ENCODE data around the gene USP50. TPM values are rescaled to one million over a fixed set of nuclear protein-coding genes. Genes with fewer than 3 reads are reported as not detected.
"Not testable (repeated sequence)": the region's sequence is repeated elsewhere in the genome, so short reads cannot be mapped to it uniquely, and the experiment has no call there.

USP50 gene
- total RNA-seq, 1 experiment from 2014 or later = 0.26 TPM

DNA sequence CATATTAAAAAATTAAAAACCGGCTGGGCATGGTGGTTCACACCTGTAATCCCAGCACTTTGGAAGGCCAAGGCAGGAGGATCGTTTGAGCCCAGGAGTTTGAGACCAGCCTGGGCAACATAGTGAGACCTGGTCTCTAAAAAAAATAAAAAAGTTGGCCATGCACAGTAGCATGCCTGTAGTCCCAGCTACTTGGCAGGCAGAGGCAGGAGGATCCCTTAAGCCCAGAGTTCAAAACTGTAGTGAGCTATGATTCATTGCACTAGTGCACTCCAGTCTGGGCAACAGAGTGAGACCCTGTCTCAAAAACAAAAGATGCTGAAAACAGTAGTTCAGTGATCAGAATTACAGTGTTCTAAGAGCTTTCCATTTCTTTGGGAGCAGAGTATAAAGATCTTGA lies 40.8 kb downstream of the USP50 start:
- DNase-seq (ENCODE audit: low read depth) = not testable (repeated sequence)

DNA sequence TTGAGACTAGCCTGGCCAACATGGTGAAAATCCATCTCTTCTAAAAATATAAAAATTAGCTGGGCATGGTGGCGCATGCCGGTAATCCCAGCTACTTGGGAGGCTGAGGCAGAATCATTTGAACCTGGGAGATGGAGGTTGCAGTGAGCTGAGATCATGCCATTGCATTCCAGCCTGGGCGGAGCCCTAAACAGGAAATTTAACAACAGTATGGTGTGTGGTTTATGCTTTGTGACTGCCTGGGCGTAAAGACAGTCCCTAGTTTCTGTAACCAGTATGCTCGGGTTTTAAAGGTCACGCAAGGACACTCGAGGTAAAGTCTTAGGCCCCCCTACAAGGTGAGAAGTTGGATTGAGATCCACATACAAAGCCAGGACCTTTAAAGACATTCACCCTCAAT lies 43.3 kb downstream of the USP50 start:
- no peak for DNase-seq (ENCODE audit: low read depth)

DNA sequence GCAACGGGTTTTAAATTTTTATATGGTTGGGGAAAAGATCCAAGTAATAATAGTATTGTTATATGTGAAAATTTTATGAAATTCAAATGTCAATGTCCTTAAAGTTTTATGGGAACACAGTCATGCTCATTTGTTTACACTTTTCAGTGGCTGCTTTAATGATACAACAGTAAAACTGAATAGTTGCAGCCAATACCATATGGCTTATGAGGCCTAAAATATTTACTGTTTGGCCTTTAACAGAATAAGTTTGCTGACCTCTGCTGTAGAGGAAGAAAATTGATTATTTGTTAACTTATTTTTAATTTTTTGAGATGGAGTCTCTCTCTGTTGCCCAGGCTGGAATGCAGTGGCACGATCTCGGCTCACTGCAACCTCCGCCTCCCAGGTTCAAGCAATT lies 44.7 kb downstream of the USP50 start:
- DNase-seq (ENCODE audit: low read depth) = no peak

DNA sequence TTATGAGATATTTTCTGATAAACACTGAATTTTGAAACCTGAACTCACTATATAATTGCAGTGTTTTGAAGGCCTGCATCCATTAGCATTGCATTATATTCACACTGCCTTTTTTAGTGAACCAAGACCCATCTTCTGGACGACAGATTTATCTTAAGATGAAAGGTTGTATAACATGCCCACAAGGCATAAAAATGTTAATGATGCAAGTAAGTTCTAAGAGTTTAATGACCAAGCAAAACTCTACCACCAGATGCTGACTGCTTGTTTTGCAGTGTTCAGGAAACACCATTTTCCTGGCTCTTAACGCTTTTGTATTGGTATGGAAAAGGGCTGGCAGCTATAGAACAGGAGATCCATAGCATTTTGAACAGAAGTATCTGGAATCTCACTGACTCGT lies 46.1 kb downstream of the USP50 start:
- DNase-seq (ENCODE audit: low read depth) = no peak

DNA sequence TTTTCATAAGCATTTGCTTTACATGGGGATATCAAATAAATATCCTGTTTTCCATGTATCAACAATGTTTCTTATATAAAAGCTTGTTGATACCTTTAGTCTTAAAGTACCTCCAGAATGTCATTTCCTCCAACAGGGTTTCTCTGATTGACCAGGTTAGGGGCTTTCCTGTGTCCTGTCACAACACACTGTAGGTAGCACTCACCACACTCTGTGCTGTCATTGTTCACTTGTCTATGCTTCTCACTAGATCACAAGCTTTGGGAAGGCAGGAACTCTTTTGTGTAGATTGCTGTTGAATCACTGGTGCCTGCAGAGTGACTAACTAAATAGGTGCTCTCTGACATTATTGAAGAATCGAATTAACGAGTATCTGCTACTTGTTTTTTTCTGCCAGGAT lies 49.8 kb downstream of the USP50 start:
- no peak for DNase-seq (ENCODE audit: low read depth)

DNA sequence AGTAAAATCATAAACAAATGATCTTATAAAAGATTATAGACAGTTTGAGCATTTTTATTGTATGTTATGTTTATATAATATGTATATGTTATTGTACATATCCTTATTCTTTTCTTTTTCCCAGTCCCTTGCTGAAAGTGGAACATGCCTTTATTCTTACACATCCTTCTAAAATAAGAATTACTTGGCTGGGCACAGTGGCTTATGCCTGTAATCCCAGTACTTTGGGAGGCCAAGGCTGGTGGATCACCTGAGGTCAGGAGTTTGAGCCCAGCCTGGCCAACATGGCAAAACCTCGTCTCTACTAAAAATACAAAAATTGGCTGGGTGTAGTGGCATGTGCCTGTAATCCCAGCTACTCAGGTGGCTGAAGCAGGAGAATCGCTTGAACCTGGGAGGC lies 51.9 kb downstream of the USP50 start:
- not testable (repeated sequence) for DNase-seq (ENCODE audit: low read depth)

DNA sequence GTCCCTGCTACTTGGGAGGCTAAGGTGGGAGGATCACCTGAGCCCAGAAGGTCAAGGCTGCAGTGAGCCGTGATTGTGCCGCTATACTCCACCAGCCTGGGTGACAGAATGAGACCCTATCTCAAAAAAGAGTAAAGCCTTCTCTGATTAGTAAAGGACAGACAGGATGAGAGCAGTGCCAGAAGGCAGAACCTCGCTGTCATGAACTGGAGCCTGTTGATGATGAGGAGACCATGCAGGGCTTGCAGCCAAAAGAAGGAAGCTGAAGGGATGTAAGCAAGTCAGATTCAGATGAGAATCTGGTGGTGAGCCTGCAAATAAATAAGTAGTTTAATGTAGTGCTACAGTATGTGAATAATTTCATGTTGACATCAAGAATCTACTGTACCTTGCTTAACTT lies 52.8 kb downstream of the USP50 start:
- no peak for DNase-seq (ENCODE audit: low read depth)

DNA sequence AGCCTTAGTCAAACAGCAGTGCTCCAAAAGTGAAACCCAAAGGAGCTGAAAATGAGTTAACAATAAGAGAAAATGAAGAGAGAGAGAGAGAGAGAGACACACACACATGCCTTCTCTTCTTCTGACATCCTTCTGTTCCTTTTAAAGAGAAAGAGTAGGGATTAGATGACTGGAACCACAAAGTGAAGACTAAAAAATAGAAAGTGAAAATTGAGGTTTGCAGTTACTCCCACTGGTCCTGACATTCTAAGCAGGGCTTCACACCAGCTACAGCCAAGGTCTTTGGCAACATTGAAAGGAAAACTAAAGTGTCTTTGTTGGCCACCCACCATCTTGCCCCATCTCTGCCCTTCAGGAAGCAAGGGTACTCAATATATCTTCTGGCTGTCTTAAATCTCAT lies 59.2 kb downstream of the USP50 start:
- DNase-seq (ENCODE audit: low read depth) = no peak

DNA sequence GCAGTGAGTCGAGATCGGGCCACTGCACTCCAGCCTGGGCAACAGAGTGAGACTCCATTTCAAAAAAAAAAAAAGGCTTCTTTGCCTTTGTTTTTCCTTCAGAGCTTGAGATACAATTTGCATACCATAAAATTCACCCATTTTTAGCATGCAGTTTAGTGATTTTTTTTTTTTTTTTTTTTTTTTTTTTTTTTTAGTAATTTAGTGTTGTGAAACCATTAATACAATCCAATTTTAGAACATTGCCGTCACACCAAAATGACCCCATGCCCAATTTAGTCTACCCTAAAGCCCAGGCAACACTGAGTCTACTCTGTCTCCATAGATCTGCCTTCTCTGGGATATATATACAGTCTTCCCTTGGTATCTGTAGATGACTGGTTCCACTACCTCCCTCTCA lies 61.1 kb downstream of the USP50 start:
- DNase-seq (ENCODE audit: low read depth) = no peak

DNA sequence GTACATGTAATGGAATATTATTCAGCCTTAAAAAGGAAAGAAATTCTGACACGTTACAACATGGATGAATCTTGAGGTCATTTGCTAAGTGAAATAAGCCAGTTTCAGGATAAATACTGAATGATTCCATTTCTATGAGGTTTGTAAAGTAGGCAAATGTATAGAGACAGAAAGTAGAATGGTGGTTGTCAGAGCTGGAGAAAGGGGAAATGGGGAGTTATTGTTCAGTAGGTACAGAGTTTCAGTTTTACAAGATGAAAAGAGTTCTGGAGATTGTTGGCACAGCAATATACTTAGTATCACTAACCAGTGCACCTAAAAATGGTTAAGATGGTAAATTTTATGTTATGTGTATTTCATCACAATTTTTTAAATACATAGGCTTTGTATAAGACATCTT lies 61.7 kb downstream of the USP50 start:
- DNase-seq (ENCODE audit: low read depth) = no peak

DNA sequence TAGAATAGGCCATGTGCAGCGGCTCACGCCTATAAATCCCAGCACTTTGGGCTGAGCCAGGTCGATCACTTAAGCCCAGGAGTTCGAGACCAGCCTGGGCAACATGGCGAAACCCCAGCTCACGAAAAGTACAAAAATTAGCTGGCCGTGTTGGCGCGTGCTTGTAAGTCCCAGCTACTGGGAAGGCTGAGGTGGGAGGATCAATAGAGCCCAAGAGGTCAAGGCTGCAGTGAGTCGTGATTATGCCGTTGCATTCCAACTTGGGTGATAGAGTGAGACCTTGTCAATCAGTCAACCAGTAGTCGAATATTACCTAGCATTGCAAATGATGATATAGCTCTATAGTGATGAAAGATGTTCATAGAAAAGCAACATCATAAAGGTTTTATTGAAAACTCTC lies 70.3 kb downstream of the USP50 start:
- DNase-seq (ENCODE audit: low read depth) = no peak

DNA sequence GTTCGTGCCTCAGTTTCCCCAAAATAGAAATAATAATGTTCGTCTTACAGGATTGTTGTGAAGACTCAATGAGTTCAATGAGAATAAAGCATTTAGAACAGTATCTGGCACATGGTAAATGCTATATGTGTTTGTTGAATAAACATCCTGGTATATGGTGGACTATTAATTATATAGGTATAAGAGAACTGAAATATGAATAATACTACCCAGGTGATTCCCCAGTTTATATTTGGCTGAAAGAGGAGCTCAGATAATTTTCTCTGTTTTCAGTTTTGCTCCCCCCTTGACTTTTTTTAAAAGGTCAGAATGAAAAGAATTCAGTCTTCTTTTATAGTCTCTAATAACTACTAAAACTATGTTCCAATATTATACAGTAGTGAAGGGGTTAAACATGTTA lies 75.4 kb downstream of the USP50 start:
- DNase-seq (ENCODE audit: low read depth) = no peak

DNA sequence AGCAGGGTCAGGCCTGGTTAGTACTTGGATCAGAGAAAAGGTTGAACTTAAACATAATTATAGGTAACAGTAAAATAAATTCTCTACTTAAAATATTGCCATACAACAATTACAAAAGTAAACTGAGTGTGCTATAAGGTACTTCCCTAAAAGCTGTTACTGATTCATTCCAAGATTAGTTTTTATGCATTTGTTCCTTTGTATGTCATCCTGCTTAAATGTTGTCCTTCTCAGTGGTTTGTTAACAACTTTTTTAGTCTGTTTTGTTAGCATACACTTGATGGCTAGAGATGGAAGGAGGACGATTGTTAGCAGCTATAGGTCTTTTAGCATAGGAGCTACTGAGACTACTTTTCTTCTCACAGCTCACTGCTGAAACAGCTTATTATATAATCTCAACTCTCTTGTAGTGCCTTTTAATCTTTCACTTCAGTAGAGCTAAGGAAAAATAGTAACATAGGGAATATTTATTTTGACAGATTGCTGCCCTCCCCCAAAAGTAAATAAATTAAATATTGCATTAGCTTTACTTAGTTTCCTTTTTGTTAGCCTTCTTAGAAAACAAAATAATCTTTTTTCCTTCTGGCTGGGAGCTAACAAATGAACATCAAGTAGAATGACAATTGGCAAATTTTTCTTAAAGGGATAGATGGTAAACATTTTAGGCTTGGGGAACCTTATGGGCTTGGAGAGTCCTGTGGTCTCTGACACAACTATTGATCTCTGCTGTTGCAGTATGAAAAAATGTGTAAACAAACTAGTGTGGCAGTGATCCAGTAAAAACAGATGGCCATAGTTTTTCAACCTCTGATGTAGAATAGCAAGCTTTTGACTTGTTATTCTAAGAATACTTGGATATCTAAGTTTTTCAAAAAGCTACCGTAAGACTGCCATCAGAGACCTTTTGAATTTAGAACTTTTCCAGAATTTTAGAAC lies 82.8 kb downstream of the USP50 start:
- DNase-seq (ENCODE audit: low read depth) = no peak

DNA sequence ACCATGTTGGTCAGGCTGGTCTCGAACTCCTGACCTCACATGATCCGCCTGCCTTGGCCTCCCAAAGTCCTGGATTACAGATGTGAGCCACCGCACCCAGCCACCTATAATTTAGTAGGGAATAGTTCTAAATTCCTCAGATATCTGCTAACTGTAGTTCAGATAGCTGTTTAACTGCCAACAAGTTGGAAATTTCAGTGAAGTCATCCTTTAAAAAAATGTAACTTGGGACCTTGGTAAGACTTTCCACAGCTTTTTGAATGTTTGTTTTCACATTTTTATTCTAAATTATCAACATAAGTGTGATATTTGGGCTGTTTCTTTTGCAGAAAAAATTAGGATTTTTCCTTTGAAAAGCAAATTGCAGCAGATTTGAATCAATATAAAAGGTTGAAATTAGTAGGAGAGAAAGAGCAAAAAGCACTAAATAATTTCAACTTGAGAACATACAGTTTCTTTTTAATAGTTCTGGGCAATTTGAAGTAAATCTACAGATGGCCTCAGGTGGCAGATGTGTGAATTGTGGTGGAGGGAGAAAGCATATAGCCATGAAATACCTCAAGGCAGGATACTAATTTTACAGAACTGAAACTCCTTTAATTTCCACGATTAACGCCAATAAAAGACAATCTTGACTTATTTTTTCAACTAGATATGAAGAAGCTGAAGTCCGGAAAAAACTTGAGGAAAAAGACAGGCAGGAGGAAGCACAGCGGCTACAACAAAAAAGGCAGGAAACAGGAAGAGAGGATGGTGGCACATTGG lies 87.9 kb downstream of the USP50 start:
- DNase-seq (ENCODE audit: low read depth) = no peak

DNA sequence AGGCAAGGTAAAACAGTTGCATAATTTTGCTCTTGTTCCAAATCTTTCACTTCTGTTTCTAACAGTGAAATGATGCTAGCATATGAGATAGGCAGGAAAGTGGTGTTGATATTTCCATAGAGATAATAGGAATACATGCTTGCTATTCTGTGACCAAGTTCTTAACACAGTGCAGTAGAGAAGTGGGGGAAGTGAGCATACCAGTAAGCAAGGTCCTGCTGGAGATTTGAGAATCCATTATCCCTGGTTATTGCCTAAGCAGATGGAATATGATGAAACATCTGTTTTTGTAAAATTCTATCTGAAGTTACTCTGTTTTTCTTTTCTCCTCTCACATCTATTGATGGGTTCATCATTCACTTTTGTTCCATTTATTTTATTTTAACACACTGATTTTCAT lies 93.5 kb downstream of the USP50 start:
- DNase-seq (ENCODE audit: low read depth) = no peak

Small RNA genes lying within 50 kb of the gene (small RNA-seq; reads per million reads assigned to genes)
- gene RNA5SP395 = not detected

Other genes with a start within 250 kb of the USP50 start
- 55.7 and 56.0 TPM in 2 replicates for gene GABPB1, start 191.5 kb downstream of the USP50 start, total RNA-seq (2014; rRNA removed; shearing (Covaris generic))
- gene USP8, start 122.3 kb downstream of the USP50 start, total RNA-seq (2014; rRNA removed; shearing (Covaris generic)) = 33.2 and 36.9 TPM in 2 replicates
- gene TRPM7, start 140.1 kb upstream of the USP50 start, total RNA-seq (2014; rRNA removed; shearing (Covaris generic)) = 15.2 and 16.9 TPM in 2 replicates
- gene SPPL2A, start 219.0 kb upstream of the USP50 start, total RNA-seq (2014; rRNA removed; shearing (Covaris generic)) = 47.2 and 58.9 TPM in 2 replicates

Data from HT1080 (cell line).